ENCODE results near the gene MUC2.
"Not testable (repeated sequence)": the region's sequence is repeated elsewhere in the genome, so short reads cannot be mapped to it uniquely, and the experiment has no call there.

Gene MUC2

DNA sequence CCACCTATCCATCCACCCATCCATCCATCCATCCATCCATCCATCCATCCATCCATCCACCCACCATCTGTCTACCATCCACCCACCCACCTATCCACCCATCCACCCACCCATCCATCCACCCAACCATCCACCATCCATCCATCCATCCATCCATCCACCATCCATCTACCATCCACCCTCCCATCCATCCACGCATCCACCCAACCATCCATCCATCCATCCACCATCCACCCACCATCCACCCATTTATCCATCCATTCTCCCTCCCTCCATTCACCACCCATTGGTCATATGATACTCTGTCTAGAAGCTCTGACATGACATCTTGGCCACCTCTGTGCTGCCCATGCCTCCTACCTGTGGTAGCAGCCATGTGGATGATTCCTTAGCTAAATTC, 31.7 kb downstream of the MUC2 start:
- no peak for DNase-seq (ENCODE audit: low spot score)

GRCh38 chr11:1107316-1108245, 32.9 kb downstream of the MUC2 start:
- DNase-seq (ENCODE audit: low spot score) = no peak

DNA sequence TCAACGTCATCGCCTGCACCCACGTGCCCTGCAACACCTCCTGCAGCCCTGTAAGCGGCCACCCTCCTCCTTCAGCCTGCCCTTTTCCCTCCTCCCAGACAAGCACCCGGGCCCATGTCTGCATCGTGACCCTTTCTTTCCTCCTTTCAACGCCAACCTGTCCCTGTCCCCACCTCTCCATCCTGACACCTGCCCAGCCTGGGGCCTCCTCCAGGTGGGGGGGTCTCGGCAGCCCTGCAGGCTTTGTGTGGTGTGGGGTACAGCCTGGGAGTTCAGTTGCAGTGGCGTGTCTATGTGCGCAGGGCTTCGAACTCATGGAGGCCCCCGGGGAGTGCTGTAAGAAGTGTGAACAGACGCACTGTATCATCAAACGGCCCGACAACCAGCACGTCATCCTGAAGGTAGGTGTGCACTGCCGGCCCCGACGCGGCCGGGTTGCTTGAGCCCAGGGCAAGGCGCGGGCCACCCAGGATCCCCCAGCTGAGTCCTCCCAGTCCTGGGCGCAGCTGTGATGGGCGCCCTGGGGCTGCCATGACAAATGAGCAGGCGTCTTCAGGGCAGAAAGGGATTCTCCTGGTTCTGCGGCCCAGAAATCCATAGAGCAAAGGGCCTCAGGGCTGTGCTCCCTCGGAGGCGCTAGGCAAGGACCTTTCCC, 33.7 kb downstream of the MUC2 start:
- DNase-seq (ENCODE audit: low spot score) = no peak

- DNase-seq (ENCODE audit: low spot score) = no peak
These were observed 34.6 kb downstream of the MUC2 start for GRCh38 chr11:1109101-1109917.

- DNase-seq (ENCODE audit: low spot score) = no peak
These were observed 35.4 kb downstream of the MUC2 start for GRCh38 chr11:1109918-1110705.

- no peak for DNase-seq (ENCODE audit: low spot score)
These were observed 37.0 kb downstream of the MUC2 start for GRCh38 chr11:1111545-1112212.

DNA sequence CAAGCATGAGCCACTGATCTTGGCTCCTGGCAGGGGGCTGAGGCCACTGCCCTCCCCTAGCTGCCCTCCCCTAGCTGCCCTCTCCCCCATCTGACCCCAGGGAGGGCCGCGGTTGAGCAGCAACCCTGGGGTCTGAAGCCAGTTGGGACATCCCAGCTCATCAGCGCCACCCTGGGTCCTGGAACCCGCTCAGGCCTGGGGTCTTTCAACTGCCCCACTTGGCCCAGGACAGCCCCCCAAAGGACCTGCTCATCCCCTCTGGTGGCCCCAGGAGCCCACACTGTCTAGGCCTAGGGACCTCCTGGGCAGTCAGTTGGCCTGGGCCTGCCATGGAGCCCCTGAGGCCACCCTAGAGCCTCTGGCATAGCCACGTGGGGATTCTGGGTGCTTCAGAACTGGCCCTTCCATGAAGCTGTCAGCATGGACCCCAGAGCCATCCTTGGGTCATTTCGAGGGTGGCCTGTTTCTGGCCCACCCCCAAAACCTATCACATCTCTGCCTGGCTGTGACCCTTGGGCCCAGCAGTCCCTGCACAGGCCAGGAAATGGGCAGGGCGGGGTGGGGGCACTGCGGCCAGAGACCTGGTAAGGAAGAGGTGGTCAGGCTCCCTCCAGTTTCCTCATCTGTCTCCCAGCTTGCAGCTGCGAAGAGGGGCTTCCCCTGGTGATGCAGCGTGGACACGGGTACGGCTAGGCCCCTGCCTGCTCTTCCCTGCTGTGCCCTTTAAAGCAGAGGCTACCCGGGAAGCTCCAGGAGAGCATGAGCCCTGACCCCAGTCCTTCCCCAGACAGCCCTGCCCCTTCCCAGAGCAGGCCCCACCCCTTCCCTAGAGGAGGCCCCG, 37.9 kb downstream of the MUC2 start:
- DNase-seq (ENCODE audit: low spot score) = no peak

- no peak for DNase-seq (ENCODE audit: low spot score)
These were observed 38.9 kb downstream of the MUC2 start for GRCh38 chr11:1113405-1114201.

- DNase-seq (ENCODE audit: low spot score) = not testable (repeated sequence)
These were observed 40.6 kb downstream of the MUC2 start for GRCh38 chr11:1115292-1115691.

GRCh38 chr11:1116104-1116503, 41.4 kb downstream of the MUC2 start:
- DNase-seq (ENCODE audit: low spot score) = no peak

DNA sequence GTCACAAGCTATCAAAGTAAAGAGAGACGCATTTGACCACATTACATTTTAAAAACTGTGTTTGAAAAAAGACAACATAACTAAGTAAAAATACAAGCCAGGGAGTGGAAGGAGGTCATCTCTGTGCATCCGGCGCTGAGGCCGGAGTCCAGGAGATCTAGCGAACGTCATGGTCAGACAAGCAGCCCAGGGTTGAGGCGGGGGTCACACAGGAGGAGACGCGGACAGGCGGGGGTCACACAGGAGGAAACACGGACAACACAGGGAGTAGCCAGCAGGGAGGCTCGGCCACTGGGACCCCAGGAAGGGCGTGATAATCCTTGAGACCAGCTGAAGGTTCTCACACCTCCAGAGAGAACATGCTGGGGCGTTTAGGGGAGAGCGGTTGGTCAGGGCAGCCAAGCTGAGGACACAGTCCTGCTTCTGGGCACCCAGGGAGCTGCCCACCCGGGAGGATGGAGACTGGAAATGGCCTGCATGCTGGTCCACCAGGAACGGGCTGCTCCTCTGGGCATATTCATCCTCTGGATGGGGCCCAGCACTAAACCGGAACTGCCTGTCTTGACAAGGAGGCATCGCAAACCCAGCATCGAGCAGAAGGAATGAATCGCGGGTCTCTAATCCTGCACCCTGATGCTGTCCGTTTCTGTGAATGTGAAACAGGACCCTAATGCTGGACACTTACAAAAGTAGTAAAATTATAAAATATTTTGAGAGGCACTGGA, 42.2 kb downstream of the MUC2 start:
- no peak for DNase-seq (ENCODE audit: low spot score)

DNA sequence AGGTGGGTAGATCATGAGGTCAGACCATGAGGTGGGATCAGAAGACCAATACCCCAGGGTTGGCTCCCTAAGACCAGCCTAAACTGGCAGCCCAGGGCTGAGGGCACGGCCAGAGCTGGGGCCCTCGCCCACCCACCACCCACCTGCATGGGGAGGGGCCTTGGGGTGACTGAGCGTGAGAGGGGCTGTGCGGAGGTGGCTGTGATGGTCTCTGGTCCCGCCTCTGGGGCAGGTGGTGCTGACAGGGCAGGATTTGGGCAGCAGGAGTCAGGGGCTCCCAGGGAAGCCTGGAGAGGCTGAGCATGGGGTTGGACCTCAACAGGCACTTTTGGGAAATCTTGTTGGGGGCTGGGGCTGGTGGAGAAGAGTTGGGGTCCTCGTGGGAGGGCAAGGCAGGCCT, 43.3 kb downstream of the MUC2 start:
- no peak for DNase-seq (ENCODE audit: low spot score)

DNA sequence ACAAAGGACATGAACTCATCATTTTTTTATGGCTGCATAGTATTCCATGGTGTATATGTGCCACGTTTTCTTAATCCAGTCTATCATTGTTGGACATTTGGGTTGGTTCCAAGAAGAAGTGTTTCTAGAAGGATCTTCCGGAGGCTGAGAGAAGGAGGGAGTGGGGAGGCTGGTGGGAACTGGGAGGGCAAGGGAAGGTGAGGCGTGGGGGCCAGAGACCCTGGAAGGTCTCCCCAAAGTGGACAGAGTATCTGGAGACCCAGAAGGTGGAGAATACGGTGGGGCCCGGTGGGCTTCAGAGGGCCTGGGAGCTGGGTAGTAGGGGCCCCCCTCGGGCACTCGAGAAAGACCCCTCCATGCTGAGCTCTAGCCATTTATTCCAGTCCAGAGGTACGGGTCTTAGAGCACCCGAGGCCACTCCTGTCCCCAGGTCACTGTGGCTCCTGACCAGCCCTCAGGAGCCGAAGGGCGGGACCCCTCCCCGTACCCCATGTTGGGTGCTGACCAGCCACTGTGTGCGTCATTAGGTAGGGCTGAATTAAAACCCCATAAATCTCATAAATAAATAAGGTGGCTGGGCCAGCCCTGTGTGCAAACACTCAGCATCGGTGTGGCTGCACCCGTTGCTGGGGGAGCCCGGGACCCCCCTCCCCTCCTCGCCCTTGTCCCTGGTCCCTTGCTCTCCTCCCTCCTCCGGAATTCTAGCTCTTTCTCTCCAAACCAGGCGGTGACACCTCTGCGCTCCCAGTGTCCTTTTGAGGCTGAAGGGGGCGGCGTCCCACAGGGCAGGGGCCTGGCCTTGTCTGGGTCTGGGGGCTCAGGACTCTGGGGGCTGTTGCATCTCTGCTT, 44.3 kb downstream of the MUC2 start:
- no peak for DNase-seq (ENCODE audit: low spot score)

- DNase-seq (ENCODE audit: low spot score) = no peak
These were observed 45.0 kb downstream of the MUC2 start for GRCh38 chr11:1119604-1120146.

GRCh38 chr11:1120532-1121330, 46.1 kb downstream of the MUC2 start:
- DNase-seq (ENCODE audit: low spot score) = no peak

DNA sequence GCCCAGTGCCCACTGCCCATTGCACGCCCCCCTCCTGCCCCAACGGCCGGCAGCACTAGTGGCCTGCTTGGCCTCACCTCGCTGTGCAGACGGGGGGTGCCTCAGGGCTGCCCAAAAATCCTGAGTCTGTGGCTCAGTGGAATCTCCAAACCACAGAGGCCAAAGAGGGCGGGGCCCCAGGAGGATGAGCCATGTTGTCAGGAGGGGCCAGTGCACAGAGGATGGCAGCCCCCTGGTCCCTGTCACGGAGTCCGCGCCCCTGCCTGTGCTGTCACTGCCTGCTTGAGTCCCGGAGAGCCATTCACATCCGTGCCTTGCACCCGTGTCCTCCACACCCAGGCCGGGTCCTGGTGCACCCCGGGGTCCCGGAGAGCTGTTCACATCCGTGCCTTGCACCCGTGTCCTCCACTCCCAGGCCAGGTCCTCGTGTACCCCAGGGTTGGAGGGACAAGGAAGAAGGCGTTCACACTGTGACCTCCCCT, 46.7 kb downstream of the MUC2 start:
- DNase-seq (ENCODE audit: low spot score) = no peak

Data from globus pallidus (tissue), 1 donor.